GM23338 (cell line): Measurements from ENCODE around the gene CDKAL1.

ENCODE experiments used
- EZH2 ChIP-seq: fragments of 200-600 bp; sonication (generic); IDR thresholded peaks from one replicate; pipeline ENCODE4 v1.8.0; 2017; ENCODE audit warnings: antibody characterized with exemption, mild to moderate bottlenecking, low read depth; ENCODE audit not compliant: unreplicated experiment
- JUNB ChIP-seq: IDR thresholded peaks from one replicate; pipeline ENCODE4 v1.6.1; 2016; ENCODE audit warnings: antibody characterized with exemption; ENCODE audit not compliant: unreplicated experiment
- POLR2AphosphoS5 ChIP-seq: IDR thresholded peaks from 2 replicates; pipeline ENCODE4 v1.6.1; 2016; ENCODE audit warnings: antibody characterized with exemption, low read depth
- TF ChIP-seq, protein P1 (sequence below), 2 experiments: fragments of 200-600 bp in 1 of 2; sonication (generic) in 1 of 2; conservative IDR thresholded peaks; 2 replicates each; pipeline versions ENCODE4 v1.5.1 to v1.6.1; 2016 to 2017; ENCODE audit warnings: antibody characterized with exemption in 2 of 2, low read depth in 2 of 2, mild to moderate bottlenecking in 2 of 2, moderate library complexity in 1 of 2
- TF ChIP-seq, protein P2 (sequence below): IDR thresholded peaks from one replicate; pipeline ENCODE4 v1.6.1; 2018; ENCODE audit warnings: antibody characterized with exemption; ENCODE audit not compliant: unreplicated experiment

DNA sequence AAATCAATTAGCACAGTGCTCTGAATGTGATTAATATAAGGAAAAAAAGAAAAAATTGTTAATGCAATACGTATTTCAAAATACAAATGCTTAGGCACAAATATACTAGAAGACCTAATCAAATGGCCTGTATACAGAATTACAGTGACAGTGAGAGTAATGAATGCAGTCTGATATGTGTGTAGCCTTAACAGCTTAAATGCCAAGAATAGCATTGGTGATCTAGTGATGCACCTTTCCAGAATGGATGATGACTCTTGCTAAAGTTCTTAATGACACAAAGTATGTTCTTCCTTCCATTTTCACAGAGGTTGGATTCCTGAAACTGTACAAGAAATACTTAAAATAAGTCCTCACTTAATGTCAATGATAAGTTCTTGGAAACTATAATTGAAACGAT, 131.0 kb downstream of the CDKAL1 start:
- TF ChIP-seq JUNB (no peak), EZH2 (no peak), POLR2AphosphoS5 (no peak)
- TF ChIP-seq, protein P1, sequence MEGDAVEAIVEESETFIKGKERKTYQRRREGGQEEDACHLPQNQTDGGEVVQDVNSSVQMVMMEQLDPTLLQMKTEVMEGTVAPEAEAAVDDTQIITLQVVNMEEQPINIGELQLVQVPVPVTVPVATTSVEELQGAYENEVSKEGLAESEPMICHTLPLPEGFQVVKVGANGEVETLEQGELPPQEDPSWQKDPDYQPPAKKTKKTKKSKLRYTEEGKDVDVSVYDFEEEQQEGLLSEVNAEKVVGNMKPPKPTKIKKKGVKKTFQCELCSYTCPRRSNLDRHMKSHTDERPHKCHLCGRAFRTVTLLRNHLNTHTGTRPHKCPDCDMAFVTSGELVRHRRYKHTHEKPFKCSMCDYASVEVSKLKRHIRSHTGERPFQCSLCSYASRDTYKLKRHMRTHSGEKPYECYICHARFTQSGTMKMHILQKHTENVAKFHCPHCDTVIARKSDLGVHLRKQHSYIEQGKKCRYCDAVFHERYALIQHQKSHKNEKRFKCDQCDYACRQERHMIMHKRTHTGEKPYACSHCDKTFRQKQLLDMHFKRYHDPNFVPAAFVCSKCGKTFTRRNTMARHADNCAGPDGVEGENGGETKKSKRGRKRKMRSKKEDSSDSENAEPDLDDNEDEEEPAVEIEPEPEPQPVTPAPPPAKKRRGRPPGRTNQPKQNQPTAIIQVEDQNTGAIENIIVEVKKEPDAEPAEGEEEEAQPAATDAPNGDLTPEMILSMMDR (conservative IDR thresholded peaks at IDR 0.05; ENCODE audit: low read depth in 2 of 2): no peak
- TF ChIP-seq, protein P2, sequence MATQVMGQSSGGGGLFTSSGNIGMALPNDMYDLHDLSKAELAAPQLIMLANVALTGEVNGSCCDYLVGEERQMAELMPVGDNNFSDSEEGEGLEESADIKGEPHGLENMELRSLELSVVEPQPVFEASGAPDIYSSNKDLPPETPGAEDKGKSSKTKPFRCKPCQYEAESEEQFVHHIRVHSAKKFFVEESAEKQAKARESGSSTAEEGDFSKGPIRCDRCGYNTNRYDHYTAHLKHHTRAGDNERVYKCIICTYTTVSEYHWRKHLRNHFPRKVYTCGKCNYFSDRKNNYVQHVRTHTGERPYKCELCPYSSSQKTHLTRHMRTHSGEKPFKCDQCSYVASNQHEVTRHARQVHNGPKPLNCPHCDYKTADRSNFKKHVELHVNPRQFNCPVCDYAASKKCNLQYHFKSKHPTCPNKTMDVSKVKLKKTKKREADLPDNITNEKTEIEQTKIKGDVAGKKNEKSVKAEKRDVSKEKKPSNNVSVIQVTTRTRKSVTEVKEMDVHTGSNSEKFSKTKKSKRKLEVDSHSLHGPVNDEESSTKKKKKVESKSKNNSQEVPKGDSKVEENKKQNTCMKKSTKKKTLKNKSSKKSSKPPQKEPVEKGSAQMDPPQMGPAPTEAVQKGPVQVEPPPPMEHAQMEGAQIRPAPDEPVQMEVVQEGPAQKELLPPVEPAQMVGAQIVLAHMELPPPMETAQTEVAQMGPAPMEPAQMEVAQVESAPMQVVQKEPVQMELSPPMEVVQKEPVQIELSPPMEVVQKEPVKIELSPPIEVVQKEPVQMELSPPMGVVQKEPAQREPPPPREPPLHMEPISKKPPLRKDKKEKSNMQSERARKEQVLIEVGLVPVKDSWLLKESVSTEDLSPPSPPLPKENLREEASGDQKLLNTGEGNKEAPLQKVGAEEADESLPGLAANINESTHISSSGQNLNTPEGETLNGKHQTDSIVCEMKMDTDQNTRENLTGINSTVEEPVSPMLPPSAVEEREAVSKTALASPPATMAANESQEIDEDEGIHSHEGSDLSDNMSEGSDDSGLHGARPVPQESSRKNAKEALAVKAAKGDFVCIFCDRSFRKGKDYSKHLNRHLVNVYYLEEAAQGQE: no peak
